ENCODE results near the gene JCAD. TPM values are rescaled to one million over a fixed set of nuclear protein-coding genes. Genes with fewer than 3 reads are reported as not detected.

The JCAD gene
- total RNA-seq, 1 experiment from 2014 or later = 0.77 TPM

DNA sequence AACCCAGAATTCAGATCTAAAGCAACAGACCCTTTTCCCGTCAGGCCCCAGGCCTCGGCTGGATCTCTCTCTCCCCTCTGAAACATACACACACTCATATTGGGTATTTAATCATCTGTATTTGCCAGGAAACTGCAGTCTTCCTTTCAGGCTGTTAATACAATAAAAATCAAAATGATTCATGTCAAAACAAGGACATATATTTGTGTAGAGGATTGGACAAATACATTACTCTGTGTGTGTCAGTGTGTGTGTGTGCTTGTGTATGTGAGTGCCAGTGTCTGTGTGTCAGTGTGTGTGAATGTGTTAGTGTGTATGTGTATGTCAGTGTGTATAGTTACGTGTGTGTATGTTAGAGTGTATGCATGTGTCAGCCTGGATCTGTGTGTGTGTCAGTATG, 90.8 kb downstream of the JCAD start:
- no peak overlapping the region for H3K27ac Mint-ChIP-seq
- H3T11ph ChIP-seq (ENCODE audit: low read length) = no peak overlapping the region
- H2BK15ac ChIP-seq (ENCODE audit: low read depth, low read length) = no peak overlapping the region
- no peak overlapping the region for H3K4ac ChIP-seq (ENCODE audit: low read depth, low read length)
- no peak overlapping the region for H3K4me2 ChIP-seq (ENCODE audit: insufficient read depth, insufficient read length, low read length)
- H3K4me3 Mint-ChIP-seq = no peak overlapping the region
- no peaks in the 10 kb centered on the region for H3K79me2 ChIP-seq (ENCODE audit: insufficient read depth, low read length)
- no peaks in the 10 kb centered on the region for H3K9me3 ChIP-seq (ENCODE audit: control insufficient read depth, low read depth, low read length)
- no peak overlapping the region for H3K14ac ChIP-seq (ENCODE audit: insufficient read depth, low read length)
- H3K36me3 Mint-ChIP-seq (ENCODE audit: insufficient read depth in 1 of 3, low read depth in 3 of 3) = no peaks in the 10 kb centered on the region
- H2BK5ac ChIP-seq (ENCODE audit: insufficient read length, low read length) = no peak overlapping the region
- H4K8ac ChIP-seq (replicated peaks; ENCODE audit: insufficient read length, low read depth, low read length) = no peak overlapping the region
- 0 out of 5 replicates have a peak, but pooled peaks cover 0 to under 1% of the 10 kb centered on the region in 2 experiments for H3K9me3 Mint-ChIP-seq
- WGBS (ENCODE audit: extremely low coverage, insufficient read length, low lambda C conversion rate) = no CpG with 5 or more reads among the region's 3 CpGs
- no peak overlapping the region for H3K27ac ChIP-seq (ENCODE audit: insufficient read length, low read depth, low read length)
- no peak overlapping the region for H3K9ac ChIP-seq (ENCODE audit: extremely low read depth, insufficient read length, low read length)
- no peak overlapping the region for H2BK120ac ChIP-seq (ENCODE audit: low read depth, low read length, poor library complexity, severe bottlenecking)
- H3K56ac ChIP-seq (ENCODE audit: insufficient read length, low read depth, low read length) = no peak overlapping the region
- no peaks in the 10 kb centered on the region for H3K79me1 ChIP-seq (ENCODE audit: insufficient read depth, low read depth, low read length, poor library complexity, severe bottlenecking)
- H2BK20ac ChIP-seq (ENCODE audit: low read depth, low read length, poor library complexity, severe bottlenecking) = no peak overlapping the region
- no peaks in the 10 kb centered on the region for H3K4me1 Mint-ChIP-seq
- no peaks in the 10 kb centered on the region for H3K27me3 ChIP-seq (ENCODE audit: insufficient read depth, low read length)
- no peak overlapping the region for H2AFZ ChIP-seq (ENCODE audit: low read length)
- H3K4me1 ChIP-seq (ENCODE audit: insufficient read depth, low read length) = no peaks in the 10 kb centered on the region
- no peak overlapping the region for H4K91ac ChIP-seq (ENCODE audit: insufficient read length, low read depth, low read length)
- no peak overlapping the region for H2AK5ac ChIP-seq (ENCODE audit: insufficient read length, low read length)
- no peak overlapping the region for H4K5ac ChIP-seq (ENCODE audit: insufficient read length, low read depth, low read length)
- no peaks in the 10 kb centered on the region; the same call in 1 of the 2 replicates for H3K27me3 Mint-ChIP-seq (ENCODE audit: low read depth)
- H2BK12ac ChIP-seq (ENCODE audit: insufficient read length, low read depth, low read length) = no peak overlapping the region
- H4K20me1 ChIP-seq (ENCODE audit: control insufficient read depth, insufficient read depth, insufficient read length) = no peaks in the 10 kb centered on the region
- TF ChIP-seq, protein P1, sequence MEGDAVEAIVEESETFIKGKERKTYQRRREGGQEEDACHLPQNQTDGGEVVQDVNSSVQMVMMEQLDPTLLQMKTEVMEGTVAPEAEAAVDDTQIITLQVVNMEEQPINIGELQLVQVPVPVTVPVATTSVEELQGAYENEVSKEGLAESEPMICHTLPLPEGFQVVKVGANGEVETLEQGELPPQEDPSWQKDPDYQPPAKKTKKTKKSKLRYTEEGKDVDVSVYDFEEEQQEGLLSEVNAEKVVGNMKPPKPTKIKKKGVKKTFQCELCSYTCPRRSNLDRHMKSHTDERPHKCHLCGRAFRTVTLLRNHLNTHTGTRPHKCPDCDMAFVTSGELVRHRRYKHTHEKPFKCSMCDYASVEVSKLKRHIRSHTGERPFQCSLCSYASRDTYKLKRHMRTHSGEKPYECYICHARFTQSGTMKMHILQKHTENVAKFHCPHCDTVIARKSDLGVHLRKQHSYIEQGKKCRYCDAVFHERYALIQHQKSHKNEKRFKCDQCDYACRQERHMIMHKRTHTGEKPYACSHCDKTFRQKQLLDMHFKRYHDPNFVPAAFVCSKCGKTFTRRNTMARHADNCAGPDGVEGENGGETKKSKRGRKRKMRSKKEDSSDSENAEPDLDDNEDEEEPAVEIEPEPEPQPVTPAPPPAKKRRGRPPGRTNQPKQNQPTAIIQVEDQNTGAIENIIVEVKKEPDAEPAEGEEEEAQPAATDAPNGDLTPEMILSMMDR (conservative IDR thresholded peaks at IDR 0.05) = no peak
- no peak for DNase-seq
- H3K23ac ChIP-seq (ENCODE audit: insufficient read length, low read depth, low read length) = no peak overlapping the region
- no peaks in the 10 kb centered on the region for H3K23me2 ChIP-seq (ENCODE audit: insufficient read length, low read depth, low read length, poor library complexity, severe bottlenecking)
- H3K18ac ChIP-seq (ENCODE audit: insufficient read length, low read depth, low read length) = no peak overlapping the region
